K562 (cell line): ENCODE data around the gene KATNB1. TPM values are rescaled to one million over a fixed set of nuclear protein-coding genes. Genes with fewer than 3 reads are reported as not detected.

Source experiments
- CHD7 ChIP-seq: fragments of 200-600 bp; sonication (generic); IDR thresholded peaks from one replicate; pipeline ENCODE4 v1.6.1; 2012; ENCODE audit warnings: mild to moderate bottlenecking, low read depth, low read length, inconsistent platforms
- MGA ChIP-seq: fragments of 450-650 bp; IDR thresholded peaks from 2 replicates; pipeline ENCODE4 v1.6.1; 2016; ENCODE audit warnings: mild to moderate bottlenecking, moderate library complexity
- ZNF766 ChIP-seq: fragments of 200-800 bp; sonication (Bioruptor generic); conservative IDR thresholded peaks from 2 replicates; pipeline ENCODE4 v1.6.1; 2016; ENCODE audit warnings: missing genetic modification characterization, missing compliant biosample characterization
- polyA plus RNA-seq, 8 experiments: library from polyadenylated mRNA; depleted of rRNA in 4 of 8; stranded (reverse) in 5 of 8; unstranded in 3 of 8; fragments of >200 nt; fragmentation: Nextera tagmentation in 2 of 8; fragmentation: Illumina TruSeq in 1 of 8; extraction: Ambion mirVana in 2 of 8; extraction: Trizol in 1 of 8; gene quantifications; 2 replicates each; pipeline versions ENCODE4 v1.2.1 to v1.2.3, GENCODE V29; 2011 to 2014; ENCODE audit warnings: inconsistent platforms in 1 of 8, missing spikeins in 1 of 8
- total RNA-seq, 7 experiments: library from RNA; depleted of rRNA in 6 of 7; stranded (reverse); fragments of >200 nt in 6 of 7; fragmentation: Illumina TruSeq in 2 of 7; extraction: Trizol in 2 of 7; gene quantifications; 2 replicates each; pipeline versions ENCODE4 v1.2.1 to v1.2.3, GENCODE V29; 2011 to 2021; ENCODE audit warnings: low replicate concordance in 1 of 7

The KATNB1 gene
- total and polyA plus RNA-seq, 9 of the 15 experiments (the other 6 are each of a cell fraction or from before 2014, with no cell fraction given) = 1.2 to 52.6 (median 21.9) TPM

GRCh38 chr16:57688987-57689761, 46.4 kb upstream of the KATNB1 start (continued):
- TF ChIP-seq CHD7 (no peak), ZNF766 (CRISPR knock-in tag) (0 out of 2 replicates have a peak, but pooled peaks have one; percentile 34), MGA (0 out of 2 replicates have a peak, but pooled peaks have one; percentile 50)
